Endothelial cell of coronary artery (primary cell): Measurements from ENCODE around the gene CDC34. TPM values are rescaled to one million over a fixed set of nuclear protein-coding genes. Genes with fewer than 3 reads are reported as not detected.

Experiments used
- total RNA-seq: library from RNA; depleted of rRNA; stranded (reverse); fragments of >200 nt; gene quantifications from 2 replicates; pipeline ENCODE4 v1.2.3, GENCODE V29; 2014

The CDC34 gene, protein sequence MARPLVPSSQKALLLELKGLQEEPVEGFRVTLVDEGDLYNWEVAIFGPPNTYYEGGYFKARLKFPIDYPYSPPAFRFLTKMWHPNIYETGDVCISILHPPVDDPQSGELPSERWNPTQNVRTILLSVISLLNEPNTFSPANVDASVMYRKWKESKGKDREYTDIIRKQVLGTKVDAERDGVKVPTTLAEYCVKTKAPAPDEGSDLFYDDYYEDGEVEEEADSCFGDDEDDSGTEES
- total RNA-seq: 107 and 112 TPM in 2 replicates

DNA sequence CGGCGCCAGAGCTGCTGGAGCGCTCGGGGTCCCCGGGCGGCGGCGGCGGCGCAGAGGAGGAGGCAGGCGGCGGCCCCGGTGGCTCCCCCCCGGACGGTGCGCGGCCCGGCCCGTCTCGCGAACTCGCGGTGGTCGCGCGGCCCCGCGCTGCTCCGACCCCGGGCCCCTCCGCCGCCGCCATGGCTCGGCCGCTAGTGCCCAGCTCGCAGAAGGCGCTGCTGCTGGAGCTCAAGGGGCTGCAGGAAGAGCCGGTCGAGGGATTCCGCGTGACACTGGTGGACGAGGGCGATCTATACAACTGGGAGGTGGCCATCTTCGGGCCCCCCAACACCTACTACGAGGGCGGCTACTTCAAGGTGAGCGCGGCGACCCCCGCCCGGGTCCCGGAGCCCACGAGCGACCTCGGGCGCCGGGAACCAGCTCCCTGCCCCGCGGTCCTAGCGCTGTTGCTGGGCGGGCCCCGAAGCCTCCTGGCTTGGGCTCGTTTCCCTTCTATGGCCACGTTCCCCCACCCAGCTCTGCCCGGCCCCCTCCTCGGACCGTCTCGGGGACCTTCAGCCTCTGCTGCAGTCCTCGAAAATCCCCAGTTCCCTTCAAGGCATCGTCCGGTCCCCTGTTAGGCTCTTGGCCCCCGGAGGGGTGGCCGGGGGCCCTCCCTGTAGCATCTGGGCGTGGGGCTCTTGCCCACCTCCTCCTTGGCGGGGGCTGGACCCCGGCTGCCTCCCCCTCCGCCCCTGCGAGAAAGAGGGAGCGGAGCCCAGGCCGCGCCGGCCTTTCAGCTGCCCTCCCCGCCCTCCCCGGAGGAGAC is at the start of gene CDC34:
CDC34 (plus strand) TSS at position 8 of the 808 bp plus-strand sequence; CDS start at position 180, 172 bp downstream.

DNA sequence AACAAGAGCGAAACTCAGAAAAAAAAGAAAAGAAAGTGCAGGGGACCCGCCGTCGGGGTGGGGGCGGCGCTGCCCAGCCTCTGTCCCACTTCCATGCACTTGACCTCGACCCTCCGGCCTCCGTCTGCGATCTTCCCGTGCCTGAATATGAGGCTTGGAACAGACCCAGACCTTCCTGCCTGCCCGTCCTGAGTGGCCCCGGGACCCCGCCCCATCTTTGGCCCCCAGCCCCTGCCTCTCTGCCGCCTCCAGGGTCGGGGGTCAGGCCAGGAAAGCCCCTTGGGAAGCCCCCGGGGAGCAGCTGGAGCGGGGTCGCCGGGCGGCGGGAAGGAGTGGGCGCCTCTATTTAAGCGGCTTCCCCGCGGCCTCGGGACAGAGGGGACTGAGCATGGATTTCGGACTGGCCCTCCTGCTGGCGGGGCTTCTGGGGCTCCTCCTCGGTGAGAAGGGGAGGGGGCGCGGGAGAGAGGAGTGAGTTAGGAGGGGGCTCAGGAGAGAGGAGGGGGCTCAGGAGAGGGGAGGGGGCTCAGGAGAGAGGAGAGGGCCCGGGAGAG is 35.4 kb upstream of the CDC34 start, which contains the start of gene MADCAM1:
MADCAM1 (plus strand) TSS at position 375 of the 554 bp plus-strand sequence; CDS start at position 389, 14 bp downstream.

DNA sequence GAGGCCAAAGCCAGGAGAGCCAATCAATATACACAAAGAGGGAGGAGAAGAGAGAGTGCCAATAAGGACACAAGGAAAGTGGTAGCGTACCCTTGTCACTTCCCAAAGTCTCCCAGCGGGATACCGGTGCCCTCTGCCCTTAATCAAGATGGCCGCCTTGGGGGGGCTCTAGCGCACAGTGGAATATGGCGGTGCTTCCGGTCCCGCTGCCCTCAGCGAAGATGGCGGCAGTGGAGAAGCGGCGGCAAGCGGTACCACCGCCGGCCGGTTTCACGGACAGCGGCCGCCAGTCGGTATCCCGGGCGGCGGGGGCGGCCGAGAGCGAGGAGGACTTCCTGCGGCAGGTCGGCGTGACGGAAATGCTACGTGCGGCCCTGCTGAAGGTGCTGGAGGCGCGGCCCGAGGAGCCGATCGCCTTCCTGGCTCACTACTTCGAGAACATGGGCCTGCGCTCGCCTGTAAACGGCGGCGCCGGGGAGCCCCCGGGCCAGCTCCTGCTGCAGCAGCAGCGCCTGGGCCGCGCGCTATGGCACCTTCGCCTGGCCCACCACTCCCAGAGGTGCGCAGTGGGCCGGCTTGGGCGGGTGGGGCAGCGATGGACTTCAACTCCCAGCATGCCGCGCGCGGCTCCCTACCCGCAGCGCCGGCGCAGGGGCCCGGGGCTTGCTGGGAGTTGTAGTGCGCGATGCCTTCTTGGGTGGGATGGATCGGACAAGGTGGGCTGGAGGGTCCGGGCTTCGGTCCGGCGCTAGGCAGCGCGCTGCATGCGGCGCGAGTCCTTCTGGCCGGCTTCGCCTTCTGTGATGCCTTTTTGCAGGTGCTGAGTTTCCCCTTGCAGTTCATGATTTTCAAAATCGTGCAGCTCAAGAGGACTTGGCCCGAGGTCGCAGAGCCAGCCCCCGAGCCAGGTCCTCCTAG is 24.0 kb upstream of the CDC34 start, which contains the start of gene TPGS1:
TPGS1 (plus strand) TSS at position 212 of the 918 bp plus-strand sequence; CDS start at position 222, 10 bp downstream.

DNA sequence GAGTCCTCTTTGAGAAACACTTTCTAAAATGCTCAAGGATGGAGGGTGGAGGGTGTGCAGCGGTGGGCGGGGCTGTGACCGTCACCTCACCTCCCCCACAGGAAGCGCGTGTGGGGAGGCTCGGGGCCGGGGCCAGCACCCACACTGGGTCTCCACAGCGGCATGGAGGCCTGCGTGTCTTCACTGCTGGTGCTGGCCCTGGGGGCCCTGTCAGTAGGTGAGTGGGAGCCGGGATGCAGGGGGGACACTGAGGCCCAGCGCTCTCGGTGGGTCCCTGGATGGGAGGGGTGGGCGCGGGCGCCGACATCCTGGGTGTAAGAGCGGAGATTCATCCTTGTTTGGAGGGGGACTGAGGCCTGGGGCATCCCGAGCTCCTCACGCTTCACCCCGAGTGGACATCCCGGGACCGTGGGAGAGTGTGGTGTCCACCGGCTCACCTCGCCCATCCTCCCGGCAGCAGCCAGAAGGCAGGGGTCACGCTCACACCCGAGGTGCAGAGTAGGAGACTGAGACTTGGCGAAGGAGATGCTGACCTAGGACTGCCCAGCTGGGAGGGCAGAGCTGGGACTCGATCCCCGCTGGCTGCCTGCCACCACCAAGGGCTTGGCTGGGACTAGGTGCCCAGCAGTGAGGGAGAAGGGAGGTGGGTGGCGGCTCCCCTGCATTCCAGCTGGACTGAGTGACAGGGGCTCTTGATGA is 12.5 kb downstream of the CDC34 start, which contains the start of gene GZMM:
GZMM (plus strand) TSS at position 144 of the 699 bp plus-strand sequence; CDS start at position 163, 19 bp downstream.

DNA sequence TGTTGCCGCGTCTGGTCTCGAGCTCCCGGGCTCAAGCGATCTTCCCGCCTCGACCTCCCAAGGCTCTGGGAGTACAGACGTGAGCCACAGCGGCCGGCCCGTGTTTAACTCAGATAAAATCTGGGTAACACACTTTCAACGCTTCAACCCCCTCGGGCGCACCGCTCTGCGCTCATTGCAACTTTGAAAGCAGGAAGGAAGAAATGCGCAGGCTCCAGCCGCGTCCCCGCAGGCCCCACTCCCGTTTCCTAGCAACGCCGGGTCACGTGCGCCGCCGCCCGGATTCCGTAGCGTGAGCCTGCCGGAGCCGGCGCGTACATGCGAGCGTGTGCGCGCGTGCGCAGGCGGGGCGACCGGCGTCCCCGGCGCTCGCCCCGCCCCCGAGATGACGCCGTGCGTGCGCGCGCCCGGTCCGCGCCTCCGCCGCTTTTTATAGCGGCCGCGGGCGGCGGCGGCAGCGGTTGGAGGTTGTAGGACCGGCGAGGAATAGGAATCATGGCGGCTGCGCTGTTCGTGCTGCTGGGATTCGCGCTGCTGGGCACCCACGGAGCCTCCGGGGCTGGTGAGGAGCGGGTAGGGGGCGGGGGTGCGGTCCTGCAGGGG is 40.7 kb downstream of the CDC34 start, which contains the start of gene BSG:
BSG (plus strand) TSS at position 457 of the 603 bp plus-strand sequence; CDS start at position 496, 39 bp downstream.

DNA sequence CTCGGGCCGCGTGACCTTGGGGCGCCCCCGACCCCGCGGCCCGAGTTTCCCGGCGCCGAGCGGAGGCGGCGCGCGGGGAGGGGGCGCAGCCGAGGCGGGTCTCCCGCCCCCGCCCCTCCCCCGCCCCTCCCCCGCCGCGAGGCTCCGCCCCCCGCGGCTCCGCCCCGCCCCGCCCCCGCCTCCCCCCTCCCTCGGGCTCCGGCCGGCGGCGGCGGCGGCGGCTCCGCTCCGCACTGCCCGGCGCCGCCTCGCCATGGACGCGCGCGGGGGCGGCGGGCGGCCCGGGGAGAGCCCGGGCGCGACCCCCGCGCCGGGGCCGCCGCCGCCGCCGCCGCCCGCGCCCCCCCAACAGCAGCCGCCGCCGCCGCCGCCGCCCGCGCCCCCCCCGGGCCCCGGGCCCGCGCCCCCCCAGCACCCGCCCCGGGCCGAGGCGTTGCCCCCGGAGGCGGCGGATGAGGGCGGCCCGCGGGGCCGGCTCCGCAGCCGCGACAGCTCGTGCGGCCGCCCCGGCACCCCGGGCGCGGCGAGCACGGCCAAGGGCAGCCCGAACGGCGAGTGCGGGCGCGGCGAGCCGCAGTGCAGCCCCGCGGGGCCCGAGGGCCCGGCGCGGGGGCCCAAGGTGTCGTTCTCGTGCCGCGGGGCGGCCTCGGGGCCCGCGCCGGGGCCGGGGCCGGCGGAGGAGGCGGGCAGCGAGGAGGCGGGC is 58.3 kb downstream of the CDC34 start, which contains the start of gene HCN2:
HCN2 (plus strand) TSS at position 189 of the 703 bp plus-strand sequence; CDS start at position 254, 65 bp downstream.

Other genes with a start within 250 kb of the CDC34 start
- 6.1 and 20.0 TPM in 2 replicates for gene PLPP2, start 240.4 kb upstream of the CDC34 start, total RNA-seq
- 13.2 and 17.6 TPM in 2 replicates for gene MIER2, start 187.0 kb upstream of the CDC34 start, total RNA-seq
- 0.18 and 0.38 TPM in 2 replicates for gene C2CD4C, start 122.6 kb upstream of the CDC34 start, total RNA-seq
- 2.6 and 4.5 TPM in 2 replicates for gene SHC2, start 70.7 kb upstream of the CDC34 start, total RNA-seq
- under 0.01 TPM in 1 of 2 replicates, not detected in the other for gene MADCAM1, start 35.3 kb upstream of the CDC34 start, total RNA-seq
- gene TPGS1, start 24.3 kb upstream of the CDC34 start, total RNA-seq: 26.5 and 27.4 TPM in 2 replicates
- gene GZMM, start 12.3 kb downstream of the CDC34 start, total RNA-seq: not detected in 2 replicates
- gene BSG, start 40.8 kb downstream of the CDC34 start, total RNA-seq: 281 and 352 TPM in 2 replicates
- gene HCN2, start 58.1 kb downstream of the CDC34 start, total RNA-seq: 0.63 and 2.9 TPM in 2 replicates
- gene POLRMT, start 101.8 kb downstream of the CDC34 start, total RNA-seq: 26.4 and 40.2 TPM in 2 replicates
- gene FGF22, start 108.1 kb downstream of the CDC34 start, total RNA-seq: 0.09 TPM in 1 of 2 replicates, not detected in the other
- 23.8 and 28.8 TPM in 2 replicates for gene RNF126, start 131.5 kb downstream of the CDC34 start, total RNA-seq
- gene FSTL3, start 144.6 kb downstream of the CDC34 start, total RNA-seq: 19.2 and 77.1 TPM in 2 replicates
- not detected in 2 replicates for gene PRSS57, start 163.7 kb downstream of the CDC34 start, total RNA-seq
- 2.8 and 6.8 TPM in 2 replicates for gene PALM, start 177.2 kb downstream of the CDC34 start, total RNA-seq
- gene MISP, start 219.4 kb downstream of the CDC34 start, total RNA-seq: under 0.01 TPM in 1 of 2 replicates, not detected in the other